Lung (tissue), 12 donors: ENCODE data around the gene STIP1. TPM values are rescaled to one million over a fixed set of nuclear protein-coding genes. Genes with fewer than 3 reads are reported as not detected.

Experiments used
- ATAC-seq: fragments of 200-7000 bp; cut with Tn5 transposase; one replicate; pipeline ENCODE4 v1.9.1; 2020; ENCODE audit warnings: moderate number of reproducible peaks; ENCODE audit not compliant: insufficient read depth, low FRiP score
- DNase-seq, 3 donors: peaks; one replicate each; pipeline ENCODE4 v3.0.0-alpha.2; 2013 to 2017
- H3K27ac ChIP-seq, 2 donors: one replicate each; pipeline ENCODE4 v1.5.1; 2013; ENCODE audit warnings: mild to moderate bottlenecking in 2 of 2, moderate library complexity in 2 of 2, control low read depth in 1 of 2, inconsistent platforms in 1 of 2, low read depth in 1 of 2, low read length in 1 of 2
- H3K27me3 ChIP-seq, 3 donors: one replicate each; pipeline ENCODE4 v1.5.1; 2013; ENCODE audit warnings: low read length in 2 of 3; ENCODE audit not compliant: control insufficient read depth in 3 of 3, insufficient read depth in 3 of 3
- H3K36me3 ChIP-seq, 4 donors: one replicate each; pipeline ENCODE4 v1.5.1; 2013; ENCODE audit warnings: low read length in 4 of 4, mild to moderate bottlenecking in 1 of 4, moderate library complexity in 1 of 4; ENCODE audit not compliant: control insufficient read depth in 4 of 4, insufficient read depth in 4 of 4
- H3K4me1 ChIP-seq, 5 donors: one replicate each; pipeline ENCODE4 v1.5.1; 2013; ENCODE audit warnings: low read length in 5 of 5, mild to moderate bottlenecking in 2 of 5, moderate library complexity in 1 of 5; ENCODE audit not compliant: control insufficient read depth in 5 of 5, insufficient read depth in 5 of 5
- H3K4me3 ChIP-seq: one replicate; pipeline ENCODE4 v1.5.1; 2013; ENCODE audit warnings: mild to moderate bottlenecking, control low read depth, moderate library complexity
- H3K9ac ChIP-seq, 2 donors: one replicate each; pipeline ENCODE4 v1.5.1; 2013; ENCODE audit warnings: low read length in 2 of 2, control low read depth in 1 of 2; ENCODE audit not compliant: insufficient read depth in 1 of 2
- H3K9me3 ChIP-seq, 4 donors: one replicate each; pipeline ENCODE4 v1.5.1; 2013; ENCODE audit warnings: low read length in 3 of 4, mild to moderate bottlenecking in 1 of 4, moderate library complexity in 1 of 4; ENCODE audit not compliant: control insufficient read depth in 4 of 4, insufficient read depth in 3 of 4
- CTCF ChIP-seq: IDR thresholded peaks from 2 replicates; pipeline ENCODE4 v1.5.1; 2012; ENCODE audit warnings: mild to moderate bottlenecking; ENCODE audit errors: control extremely low read depth, extremely low read depth
- WGBS, 2 donors: extraction: QIAGEN DNeasy Blood & Tissue Kit; methylation state at CpG; one replicate each; pipeline ENCODE4 v1.1.7; 2013; 5-methylcytosine and 5-hydroxymethylcytosine counted together
- polyA plus RNA-seq, 2 donors: library from polyadenylated mRNA; stranded (reverse); fragments of 200-250 nt; gene quantifications; one replicate each; pipeline ENCODE4 v1.2.1, GENCODE V29; 2013
- total RNA-seq, 2 donors: library from RNA; depleted of rRNA in 1 of 2; stranded (reverse); fragments of >200 nt in 1 of 2; gene quantifications; one replicate each; pipeline ENCODE4 v1.2.1, GENCODE V29; 2014 to 2021
- donor health status: control.
- donor health status: control.
- donor health status: Bipolar disorder and iron deficiency.
- donor health status: healthy.
- donor health status: DM: yes; HTN: yes; CAD: no.

Gene STIP1
- total and polyA plus RNA-seq, 4 donors, result 75.9 to 122 (median 94.8) TPM

- Histone ChIP-seq H3K9me3 (no peaks in the 10 kb centered on the region), H3K27ac (no peak overlapping the region), H3K4me1 (peaks cover 0 to 18% (median 9%) of the 10 kb centered on the region in 5 donors), H3K36me3 (peaks cover 0 to 25% (median 4%) of the 10 kb centered on the region in 4 donors), H3K9ac (no peak overlapping the region), H3K4me3 (no peak overlapping the region), H3K27me3 (no peaks in the 10 kb centered on the region)
- WGBS, 2 donors, result 78 to 80% methylated on average over 8 of the region's 8 CpGs
- no peak for TF ChIP-seq CTCF
- ATAC-seq (no peak), DNase-seq (no peak)
Measured at GRCh38 chr11:64253043-64253442, 67.1 kb downstream of the STIP1 start.

- no peak overlapping the region for H3K27ac ChIP-seq
- ATAC-seq, result no peak
- no peak overlapping the region for H3K4me3 ChIP-seq
- 49 to 76% methylated on average over 5 of the region's 5 CpGs for WGBS, 2 donors
- H3K36me3 ChIP-seq, result peaks cover 0 to 29% (median 6%) of the 10 kb centered on the region in 4 donors
- DNase-seq, result no peak
- TF ChIP-seq CTCF, result no peak
- H3K9me3 ChIP-seq, result no peaks in the 10 kb centered on the region
- no peak overlapping the region for H3K9ac ChIP-seq
- no peaks in the 10 kb centered on the region for H3K27me3 ChIP-seq
- peaks cover 0 to 18% (median 9%) of the 10 kb centered on the region in 5 donors for H3K4me1 ChIP-seq
Measured at GRCh38 chr11:64253481-64253880, 67.5 kb downstream of the STIP1 start.

Other genes with a start within 250 kb of the STIP1 start
- 10 to 100 TPM; 18.1 to 20.5 TPM for gene NAA40, start 247.2 kb upstream of the STIP1 start, total RNA-seq
- gene NAA40, start 247.2 kb upstream of the STIP1 start, polyA plus RNA-seq, result 1 to 10 TPM; 9.2 to 9.6 TPM
- gene COX8A, start 211.6 kb upstream of the STIP1 start, total RNA-seq, result 100 to 1,000 TPM; 149 to 362 TPM
- gene COX8A, start 211.6 kb upstream of the STIP1 start, polyA plus RNA-seq, result 100 to 1,000 TPM; 666 to 779 TPM
- 10 to 100 TPM; 40.8 to 72.2 TPM for gene OTUB1, start 199.7 kb upstream of the STIP1 start, total RNA-seq
- gene OTUB1, start 199.7 kb upstream of the STIP1 start, polyA plus RNA-seq, result 10 to 100 TPM; 72.5 to 95.2 TPM
- gene FLRT1, start 150.2 kb upstream of the STIP1 start, total RNA-seq, result under 1 TPM; 0.18 to 0.34 TPM
- gene FLRT1, start 150.2 kb upstream of the STIP1 start, polyA plus RNA-seq, result under 1 TPM; 0.02 to 0.06 TPM
- 10 to 100 TPM; 13.6 to 24.5 TPM for gene MACROD1, start 20.1 kb upstream of the STIP1 start, total RNA-seq
- 10 to 100 TPM in 1 of 2 donors, 1 to 10 TPM in 1; 9.9 to 70.0 TPM for gene MACROD1, start 20.1 kb upstream of the STIP1 start, polyA plus RNA-seq
- gene FERMT3, start 20.6 kb downstream of the STIP1 start, total RNA-seq, result 100 to 1,000 TPM in 1 of 2 donors, 10 to 100 TPM in 1; 17.4 to 102 TPM
- 100 to 1,000 TPM in 1 of 2 donors, 10 to 100 TPM in 1; 67.3 to 182 TPM for gene FERMT3, start 20.6 kb downstream of the STIP1 start, polyA plus RNA-seq
- 10 to 100 TPM; 18.3 to 34.0 TPM for gene TRPT1, start 40.0 kb downstream of the STIP1 start, total RNA-seq
- gene TRPT1, start 40.0 kb downstream of the STIP1 start, polyA plus RNA-seq, result 10 to 100 TPM; 34.6 to 62.5 TPM
- gene NUDT22, start 40.1 kb downstream of the STIP1 start, total RNA-seq, result 10 to 100 TPM; 23.7 to 90.2 TPM
- gene NUDT22, start 40.1 kb downstream of the STIP1 start, polyA plus RNA-seq, result 10 to 100 TPM; 62.0 to 67.8 TPM
- gene DNAJC4, start 44.4 kb downstream of the STIP1 start, total RNA-seq, result 10 to 100 TPM; 22.7 to 34.1 TPM
- 10 to 100 TPM; 34.6 to 58.4 TPM for gene DNAJC4, start 44.4 kb downstream of the STIP1 start, polyA plus RNA-seq
- 100 to 1,000 TPM in 1 of 2 donors, 10 to 100 TPM in 1; 37.8 to 124 TPM for gene VEGFB, start 48.4 kb downstream of the STIP1 start, total RNA-seq
- gene VEGFB, start 48.4 kb downstream of the STIP1 start, polyA plus RNA-seq, result 100 to 1,000 TPM in 1 of 2 donors, 10 to 100 TPM in 1; 43.7 to 115 TPM
- gene FKBP2, start 54.9 kb downstream of the STIP1 start, total RNA-seq, result 10 to 100 TPM; 65.2 to 93.0 TPM
- gene FKBP2, start 54.9 kb downstream of the STIP1 start, polyA plus RNA-seq, result 100 to 1,000 TPM; 207 to 397 TPM
- 100 to 1,000 TPM in 1 of 2 donors, 10 to 100 TPM in 1; 28.2 to 185 TPM for gene PPP1R14B, start 60.8 kb downstream of the STIP1 start, total RNA-seq
- gene PPP1R14B, start 60.8 kb downstream of the STIP1 start, polyA plus RNA-seq, result 100 to 1,000 TPM; 119 to 241 TPM
- 10 to 100 TPM; 18.2 to 32.0 TPM for gene PLCB3, start 65.4 kb downstream of the STIP1 start, total RNA-seq
- gene PLCB3, start 65.4 kb downstream of the STIP1 start, polyA plus RNA-seq, result 10 to 100 TPM; 15.0 to 17.1 TPM
- gene BAD, start 98.5 kb downstream of the STIP1 start, total RNA-seq, result 10 to 100 TPM; 69.5 to 74.1 TPM
- gene BAD, start 98.5 kb downstream of the STIP1 start, polyA plus RNA-seq, result 100 to 1,000 TPM in 1 of 2 donors, 10 to 100 TPM in 1; 77.0 to 127 TPM
- gene GPR137, start 99.7 kb downstream of the STIP1 start, total RNA-seq, result 10 to 100 TPM; 14.5 to 59.1 TPM
- gene GPR137, start 99.7 kb downstream of the STIP1 start, polyA plus RNA-seq, result 10 to 100 TPM; 22.8 to 32.2 TPM
- gene KCNK4, start 105.1 kb downstream of the STIP1 start, total RNA-seq, result not detected
- gene KCNK4, start 105.1 kb downstream of the STIP1 start, polyA plus RNA-seq, result under 1 TPM in 1 of 2 donors, not detected in 1; 0.09 TPM
- gene CATSPERZ, start 114.2 kb downstream of the STIP1 start, total RNA-seq, result under 1 TPM in 1 of 2 donors, not detected in 1; 0.67 TPM
- gene CATSPERZ, start 114.2 kb downstream of the STIP1 start, polyA plus RNA-seq, result under 1 TPM; 0.31 to 0.98 TPM
- gene ESRRA, start 119.4 kb downstream of the STIP1 start, total RNA-seq, result 10 to 100 TPM; 10.8 to 78.3 TPM
- 10 to 100 TPM; 67.7 to 88.4 TPM for gene ESRRA, start 119.4 kb downstream of the STIP1 start, polyA plus RNA-seq
- gene TRMT112, start 131.4 kb downstream of the STIP1 start, total RNA-seq, result 100 to 1,000 TPM; 154 to 173 TPM
- gene TRMT112, start 131.4 kb downstream of the STIP1 start, polyA plus RNA-seq, result 100 to 1,000 TPM; 237 to 484 TPM
- gene PRDX5, start 131.9 kb downstream of the STIP1 start, total RNA-seq, result 100 to 1,000 TPM; 165 to 306 TPM
- 100 to 1,000 TPM; 443 to 777 TPM for gene PRDX5, start 131.9 kb downstream of the STIP1 start, polyA plus RNA-seq
- gene CCDC88B, start 154.0 kb downstream of the STIP1 start, total RNA-seq, result 10 to 100 TPM; 13.6 to 32.7 TPM
- 10 to 100 TPM; 54.2 to 56.8 TPM for gene CCDC88B, start 154.0 kb downstream of the STIP1 start, polyA plus RNA-seq
- gene RPS6KA4, start 173.0 kb downstream of the STIP1 start, total RNA-seq, result 10 to 100 TPM; 25.3 to 53.8 TPM
- 10 to 100 TPM; 30.0 to 40.9 TPM for gene RPS6KA4, start 173.0 kb downstream of the STIP1 start, polyA plus RNA-seq